IMR-90 (cell line): Measurements from ENCODE around the gene NLRP1. TPM values are rescaled to one million over a fixed set of nuclear protein-coding genes. Genes with fewer than 3 reads are reported as not detected.
A peak's percentile ranks its signal among the peaks of the same experiment; 100 is the strongest.

Source experiments
- ATAC-seq: fragments of 200-7000 bp; cut with Tn5 transposase; 2 replicates; pipeline ENCODE4 v1.9.1; 2020; ENCODE audit warnings: low read depth, mild to moderate bottlenecking, moderate library complexity
- BruUV-seq: library from RNA; stranded (reverse); fragments of 400-500 nt; replicated peaks from 2 replicates; lab custom pipeline; 2021; lab: Mats Ljungman, UMichigan
- CTCF ChIA-PET: fragments of 300-600 bp; formaldehyde crosslinking; extraction: SDS; loops from one replicate; lab custom pipeline; 2021; ENCODE audit warnings: antibody characterized with exemption; lab: Yijun Ruan, JAX
- POLR2A ChIA-PET: fragments of 300-600 bp; sonication (Branson Sonifier 250); formaldehyde crosslinking; loops from one replicate; lab custom pipeline; 2022; ENCODE audit warnings: antibody characterized with exemption; ENCODE audit not compliant: unreplicated experiment; lab: Charles Lee
- DNase-seq: peaks from one replicate; pipeline ENCODE4 v3.0.0; 2013
- H2AFZ ChIP-seq: replicated peaks from 2 replicates; pipeline ENCODE3; 2013; ENCODE audit warnings: low read length, mild to moderate bottlenecking; ENCODE audit not compliant: poor library complexity
- H2AK5ac ChIP-seq: 2 replicates; pipeline ENCODE4 v1.6.1; 2013; ENCODE audit warnings: low read depth, low read length, inconsistent platforms
- H2AK9ac ChIP-seq: replicated peaks from 2 replicates; pipeline ENCODE3; 2013; ENCODE audit warnings: mild to moderate bottlenecking, low read depth, low read length, moderate library complexity; ENCODE audit not compliant: poor library complexity
- H2BK120ac ChIP-seq: 2 replicates; pipeline ENCODE4 v1.6.1; 2013; ENCODE audit warnings: low read depth, low read length, inconsistent platforms
- H2BK15ac ChIP-seq: 3 replicates; pipeline ENCODE4 v1.6.1; 2013; ENCODE audit warnings: low read depth, low read length, inconsistent platforms
- H2BK20ac ChIP-seq: 2 replicates; pipeline ENCODE4 v1.6.1; 2013; ENCODE audit warnings: low read depth, mild to moderate bottlenecking, inconsistent platforms, low read length, moderate library complexity
- H2BK5ac ChIP-seq: 2 replicates; pipeline ENCODE4 v1.6.1; 2013; ENCODE audit warnings: mild to moderate bottlenecking, low read depth, low read length, inconsistent platforms; ENCODE audit not compliant: poor library complexity, severe bottlenecking
- H3K14ac ChIP-seq: replicated peaks from 2 replicates; pipeline ENCODE4 v1.6.1; 2013; ENCODE audit warnings: low read depth, low read length, inconsistent platforms
- H3K18ac ChIP-seq: 2 replicates; pipeline ENCODE4 v1.6.1; 2013; ENCODE audit warnings: low read depth, low read length, control low read depth
- H3K23ac ChIP-seq: 2 replicates; pipeline ENCODE4 v1.6.1; 2013; ENCODE audit warnings: low read depth, low read length, inconsistent platforms
- H3K27ac ChIP-seq: 2 replicates; pipeline ENCODE4 v1.5.1; 2013; ENCODE audit warnings: mild to moderate bottlenecking, control low read depth, low read length; ENCODE audit not compliant: insufficient read depth
- H3K27me3 ChIP-seq: 2 replicates; pipeline ENCODE4 v1.6.1; 2013; ENCODE audit warnings: low read length; ENCODE audit not compliant: control insufficient read depth, insufficient read depth
- H3K36me3 ChIP-seq: 2 replicates; pipeline ENCODE4 v1.6.1; 2013; ENCODE audit warnings: low read length, mixed read lengths; ENCODE audit not compliant: control insufficient read depth, insufficient read depth
- H3K4ac ChIP-seq: 2 replicates; pipeline ENCODE4 v1.6.1; 2013; ENCODE audit warnings: low read depth, low read length, inconsistent platforms
- H3K4me1 ChIP-seq: 2 replicates; pipeline ENCODE4 v1.6.1; 2013; ENCODE audit warnings: low read length, mixed read lengths; ENCODE audit not compliant: control insufficient read depth, insufficient read depth
- H3K4me2 ChIP-seq: 2 replicates; pipeline ENCODE4 v1.6.1; 2013; ENCODE audit warnings: low read depth, mild to moderate bottlenecking, control low read depth, low read length, moderate library complexity
- H3K4me3 ChIP-seq: 2 replicates; pipeline ENCODE4 v1.5.1; 2013; ENCODE audit warnings: low read depth, mild to moderate bottlenecking, control low read depth, low read length, moderate library complexity; ENCODE audit not compliant: insufficient read depth
- H3K56ac ChIP-seq: 2 replicates; pipeline ENCODE4 v1.6.1; 2013; ENCODE audit warnings: low read length, inconsistent platforms; ENCODE audit not compliant: insufficient read depth; ENCODE audit errors: extremely low read depth
- H3K79me1 ChIP-seq, 2 experiments: 2 replicates each; pipeline ENCODE4 v1.6.1; 2013; ENCODE audit warnings: low read length in 2 of 2, inconsistent platforms in 1 of 2, low read depth in 1 of 2
- H3K9ac ChIP-seq: 2 replicates; pipeline ENCODE4 v1.6.1; 2013; ENCODE audit warnings: low read depth, low read length, control low read depth
- H3K9me1 ChIP-seq: 2 replicates; pipeline ENCODE4 v1.6.1; 2013; ENCODE audit warnings: low read length, inconsistent platforms; ENCODE audit not compliant: insufficient read depth
- H3K9me3 ChIP-seq: 2 replicates; pipeline ENCODE4 v1.6.1; 2013; ENCODE audit warnings: low read length; ENCODE audit not compliant: control insufficient read depth, insufficient read depth
- H4K20me1 ChIP-seq: 2 replicates; pipeline ENCODE4 v1.6.1; 2013; ENCODE audit warnings: low read length, inconsistent platforms; ENCODE audit not compliant: insufficient read depth
- H4K5ac ChIP-seq: 2 replicates; pipeline ENCODE4 v1.6.1; 2013; ENCODE audit warnings: mild to moderate bottlenecking, low read depth, low read length, control low read depth
- H4K8ac ChIP-seq, 2 experiments: 2 replicates each; pipeline ENCODE4 v1.6.1; 2013; ENCODE audit warnings: low read depth in 2 of 2, low read length in 2 of 2, control low read depth in 1 of 2, inconsistent platforms in 1 of 2
- H4K91ac ChIP-seq: 2 replicates; pipeline ENCODE4 v1.6.1; 2013; ENCODE audit warnings: low read depth, low read length, inconsistent platforms; ENCODE audit not compliant: insufficient read depth
- BHLHE40 ChIP-seq: fragments of 150-350 bp; IDR thresholded peaks from 2 replicates; pipeline ENCODE4 v1.6.1; 2016; ENCODE audit warnings: mild to moderate bottlenecking, low read depth, low read length
- CEBPB ChIP-seq: IDR thresholded peaks from 2 replicates; pipeline ENCODE4 v1.6.1; 2012; ENCODE audit warnings: low read depth, low read length, improper control_type of control experiment
- CHD1 ChIP-seq: IDR thresholded peaks from 2 replicates; pipeline ENCODE4 v1.6.1; 2012; ENCODE audit warnings: low read depth, low read length, improper control_type of control experiment
- ELK1 ChIP-seq: fragments of 150-350 bp; IDR thresholded peaks from 2 replicates; pipeline ENCODE4 v1.6.1; 2016; ENCODE audit warnings: low read depth, mild to moderate bottlenecking, low read length, moderate library complexity, borderline replicate concordance
- FOS ChIP-seq: fragments of 150-350 bp; IDR thresholded peaks from 2 replicates; pipeline ENCODE4 v1.6.1; 2016; ENCODE audit warnings: low read depth, low read length
- MAFK ChIP-seq: IDR thresholded peaks from 2 replicates; pipeline ENCODE4 v1.6.1; 2012; ENCODE audit warnings: low read depth, low read length, improper control_type of control experiment
- NFE2L2 ChIP-seq: fragments of 150-350 bp; IDR thresholded peaks from 2 replicates; pipeline ENCODE4 v1.6.1; 2016; ENCODE audit warnings: low read depth, mild to moderate bottlenecking, low read length
- RAD21 ChIP-seq: IDR thresholded peaks from 2 replicates; pipeline ENCODE4 v1.6.1; 2012; ENCODE audit warnings: low read length, improper control_type of control experiment
- RCOR1 ChIP-seq: IDR thresholded peaks from 2 replicates; pipeline ENCODE4 v1.6.1; 2012; ENCODE audit warnings: mild to moderate bottlenecking, low read length, improper control_type of control experiment; ENCODE audit not compliant: insufficient replicate concordance
- RFX5 ChIP-seq: IDR thresholded peaks from 2 replicates; pipeline ENCODE4 v1.8.0; 2012; ENCODE audit warnings: low read depth, mild to moderate bottlenecking, low read length, moderate library complexity
- WGBS, 2 experiments: methylation state at CpG; one replicate each; pipeline versions ENCODE4 v1.1.5 to v1.1.7; 2013; ENCODE audit warnings: missing lambda C conversion rate in 2 of 2; ENCODE audit not compliant: insufficient read length in 1 of 2; ENCODE audit errors: extremely low coverage in 2 of 2; 5-methylcytosine and 5-hydroxymethylcytosine counted together
- dilution Hi-C: fragments of 300-500 bp; cut with HindIII; formaldehyde crosslinking; loops from one replicate; pipeline ENCODE4 v1.14.3; 2018; ENCODE audit warnings: low sequenced_read_pairs; ENCODE audit not compliant: unreplicated experiment
- in situ Hi-C: fragments of 300-500 bp; cut with MboI; formaldehyde crosslinking; loops from 3 replicates; pipeline ENCODE4 v1.14.3; 2019; ENCODE audit warnings: low sequenced_read_pairs, inconsistent platforms, mixed read lengths
- intact Hi-C: fragments of 100-400 bp; cut with micrococcal nuclease; formaldehyde crosslinking; loops from 2 replicates; pipeline ENCODE4 v1.10.0; 2022
- polyA plus RNA-seq, 3 experiments: library from polyadenylated mRNA; depleted of rRNA; stranded (reverse); fragments of >200 nt; gene quantifications; 2 replicates each; pipeline ENCODE4 v1.2.3, GENCODE V29; 2012; ENCODE audit warnings: low replicate concordance in 1 of 3
- total RNA-seq: library from RNA; depleted of rRNA; stranded (reverse); fragments of >200 nt; gene quantifications from 2 replicates; pipeline ENCODE4 v1.2.3, GENCODE V29; 2012
- TF ChIP-seq, protein P1 (sequence below): fragments of 150-350 bp; IDR thresholded peaks from 2 replicates; pipeline ENCODE4 v1.6.1; 2017; ENCODE audit warnings: mild to moderate bottlenecking, antibody characterized with exemption, low read length, low read depth
- TF ChIP-seq, protein P2 (sequence below): conservative IDR thresholded peaks from 2 replicates; pipeline ENCODE4 v1.5.1; 2012; ENCODE audit warnings: mild to moderate bottlenecking, low read depth, low read length, improper control_type of control experiment

NLRP1 gene
- total and polyA plus RNA-seq, 2 of the 4 experiments (the other 2 are of a cell fraction): 134 to 340 TPM

DNA sequence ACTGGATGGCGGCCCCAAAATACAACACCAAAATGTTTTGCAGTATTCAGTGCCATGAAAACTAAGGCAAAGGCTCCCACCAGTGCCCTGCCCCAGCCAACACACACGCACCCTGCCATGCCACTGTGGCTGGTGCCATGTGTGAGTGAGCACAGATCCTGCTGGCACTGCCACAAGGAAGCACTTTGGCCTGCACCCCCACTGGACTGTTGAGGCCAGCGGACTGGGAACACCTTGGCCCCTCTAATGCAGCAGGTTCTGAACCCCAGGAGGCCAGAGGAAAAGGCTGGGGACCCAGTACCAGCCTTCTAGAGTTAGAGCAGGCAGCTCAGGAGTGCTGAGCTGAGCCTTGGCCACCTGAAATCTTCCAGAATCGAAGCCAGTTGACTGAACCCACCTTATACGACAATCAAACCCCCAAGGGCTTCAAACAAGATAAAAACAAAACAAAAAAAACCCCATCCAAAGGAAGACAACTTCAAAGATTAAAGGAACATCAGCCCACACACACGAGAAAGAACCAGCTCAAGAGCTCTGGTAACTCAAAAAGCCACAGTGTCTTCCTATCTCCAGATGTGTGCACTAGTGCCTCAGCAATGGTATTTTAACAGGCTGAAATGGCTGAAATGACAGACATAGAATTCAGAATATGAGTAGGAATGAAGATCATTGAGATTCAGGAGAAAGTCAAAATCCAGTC lies 21.5 kb downstream of the NLRP1 start:
- dilution Hi-C loops (no loop called here), in situ Hi-C loops (no loop called here), intact Hi-C loops (no loop called here)
- Histone ChIP-seq H3K23ac (no peak overlapping the region), H3K4me2 (no peak overlapping the region), H3K14ac (no peak overlapping the region), H3K4me1 (peaks cover under 1% of the 10 kb centered on the region; the same call in 1 of the 2 replicates), H2BK15ac (no peak overlapping the region), H3K4ac (no peak overlapping the region), H4K8ac (no peak overlapping the region), H3K36me3 (peaks cover 17% of the 10 kb centered on the region), H2BK20ac (no peak overlapping the region), H3K27me3 (no peaks in the 10 kb centered on the region), H4K91ac (no peak overlapping the region), H4K5ac (no peak overlapping the region), H3K27ac (no peak overlapping the region), H2AFZ (no peak overlapping the region), H3K9ac (no peak overlapping the region), H3K9me3 (no peaks in the 10 kb centered on the region), H3K18ac (no peak overlapping the region), H2BK120ac (no peak overlapping the region), H3K9me1 (0 out of 2 replicates have a peak, but pooled peaks cover 6% of the 10 kb centered on the region), H3K4me3 (no peak overlapping the region), H3K79me1 (peaks cover 18 to 31% of the 10 kb centered on the region in 2 experiments), H3K56ac (no peak overlapping the region), H2AK9ac (no peak overlapping the region), H2BK5ac (peak overlapping the region; percentile 10), H2AK5ac (no peak overlapping the region), H4K20me1 (no peaks in the 10 kb centered on the region)
- 80% methylated on average over 2 of the region's 6 CpGs; no CpG with 5 or more reads in 1 of the 2 experiments for whole genome bisulfite sequencing, 2 experiments
- CTCF ChIA-PET: no interaction called here
- TF ChIP-seq CEBPB: no peak
- TF ChIP-seq RFX5: no peak
- TF ChIP-seq, protein P1, sequence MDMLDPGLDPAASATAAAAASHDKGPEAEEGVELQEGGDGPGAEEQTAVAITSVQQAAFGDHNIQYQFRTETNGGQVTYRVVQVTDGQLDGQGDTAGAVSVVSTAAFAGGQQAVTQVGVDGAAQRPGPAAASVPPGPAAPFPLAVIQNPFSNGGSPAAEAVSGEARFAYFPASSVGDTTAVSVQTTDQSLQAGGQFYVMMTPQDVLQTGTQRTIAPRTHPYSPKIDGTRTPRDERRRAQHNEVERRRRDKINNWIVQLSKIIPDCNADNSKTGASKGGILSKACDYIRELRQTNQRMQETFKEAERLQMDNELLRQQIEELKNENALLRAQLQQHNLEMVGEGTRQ: no peak
- TF ChIP-seq ELK1: no peak
- TF ChIP-seq BHLHE40: no peak
- TF ChIP-seq RAD21: no peak
- TF ChIP-seq RCOR1: no peak
- TF ChIP-seq FOS: no peak
- TF ChIP-seq, protein P2, sequence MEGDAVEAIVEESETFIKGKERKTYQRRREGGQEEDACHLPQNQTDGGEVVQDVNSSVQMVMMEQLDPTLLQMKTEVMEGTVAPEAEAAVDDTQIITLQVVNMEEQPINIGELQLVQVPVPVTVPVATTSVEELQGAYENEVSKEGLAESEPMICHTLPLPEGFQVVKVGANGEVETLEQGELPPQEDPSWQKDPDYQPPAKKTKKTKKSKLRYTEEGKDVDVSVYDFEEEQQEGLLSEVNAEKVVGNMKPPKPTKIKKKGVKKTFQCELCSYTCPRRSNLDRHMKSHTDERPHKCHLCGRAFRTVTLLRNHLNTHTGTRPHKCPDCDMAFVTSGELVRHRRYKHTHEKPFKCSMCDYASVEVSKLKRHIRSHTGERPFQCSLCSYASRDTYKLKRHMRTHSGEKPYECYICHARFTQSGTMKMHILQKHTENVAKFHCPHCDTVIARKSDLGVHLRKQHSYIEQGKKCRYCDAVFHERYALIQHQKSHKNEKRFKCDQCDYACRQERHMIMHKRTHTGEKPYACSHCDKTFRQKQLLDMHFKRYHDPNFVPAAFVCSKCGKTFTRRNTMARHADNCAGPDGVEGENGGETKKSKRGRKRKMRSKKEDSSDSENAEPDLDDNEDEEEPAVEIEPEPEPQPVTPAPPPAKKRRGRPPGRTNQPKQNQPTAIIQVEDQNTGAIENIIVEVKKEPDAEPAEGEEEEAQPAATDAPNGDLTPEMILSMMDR: no peak
- TF ChIP-seq MAFK: no peak
- no peak for TF ChIP-seq NFE2L2
- TF ChIP-seq CHD1: no peak
- BruUV-seq: no TSS peak
- no peak for ATAC-seq
- POLR2A ChIA-PET: no interaction called here
- no peak for DNase-seq
